Fibroblast of pulmonary artery (primary cell): ENCODE data around the gene MUC15.
A peak's percentile ranks its signal among the peaks of the same experiment; 100 is the strongest.

Experiments
- DNase-seq: peaks from one replicate; pipeline ENCODE4 v3.0.0-alpha.2; 2010; ENCODE audit warnings: low read depth
- H3K4me3 ChIP-seq: replicated peaks from 2 replicates; pipeline ENCODE4 v1.5.1; 2011; ENCODE audit warnings: low read depth, mild to moderate bottlenecking, control low read depth, low read length, moderate library complexity
- CTCF ChIP-seq: IDR thresholded peaks from 2 replicates; pipeline ENCODE4 v1.5.1; 2011; ENCODE audit warnings: mild to moderate bottlenecking, control low read depth, low read length, inconsistent platforms; ENCODE audit errors: missing control alignments

Gene MUC15

DNA sequence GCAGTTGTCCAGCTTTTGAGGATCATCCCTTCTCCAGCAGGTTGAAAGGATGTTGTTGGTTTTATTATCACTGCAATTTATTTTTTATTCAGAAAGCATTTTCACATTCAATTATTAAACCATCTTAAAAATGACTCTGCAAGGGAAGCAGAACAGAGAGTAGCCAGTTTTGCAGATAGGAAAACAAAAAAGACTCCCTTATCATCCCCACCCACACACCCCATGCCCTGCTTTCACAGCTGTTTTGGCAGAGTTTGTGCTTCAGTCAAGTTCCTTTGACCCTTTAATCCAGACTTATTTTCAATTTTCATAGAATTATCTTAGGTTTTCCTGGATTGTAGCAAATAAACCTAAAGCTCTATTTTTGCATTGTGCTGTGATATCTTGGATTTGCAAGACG, 44.4 kb downstream of the MUC15 start:
- DNase-seq: no peak
- H3K4me3 ChIP-seq: no peak overlapping the region
- TF ChIP-seq CTCF: no peak

GRCh38 chr11:26522912-26523610, 49.0 kb downstream of the MUC15 start:
- no peak overlapping the region for H3K4me3 ChIP-seq
- peak; percentile 43 for DNase-seq
- peak; percentile 45 for TF ChIP-seq CTCF

- DNase-seq: no peak
- no peak overlapping the region for H3K4me3 ChIP-seq
- no peak for TF ChIP-seq CTCF
Measured at GRCh38 chr11:26519469-26519868, 52.6 kb downstream of the MUC15 start.

DNA sequence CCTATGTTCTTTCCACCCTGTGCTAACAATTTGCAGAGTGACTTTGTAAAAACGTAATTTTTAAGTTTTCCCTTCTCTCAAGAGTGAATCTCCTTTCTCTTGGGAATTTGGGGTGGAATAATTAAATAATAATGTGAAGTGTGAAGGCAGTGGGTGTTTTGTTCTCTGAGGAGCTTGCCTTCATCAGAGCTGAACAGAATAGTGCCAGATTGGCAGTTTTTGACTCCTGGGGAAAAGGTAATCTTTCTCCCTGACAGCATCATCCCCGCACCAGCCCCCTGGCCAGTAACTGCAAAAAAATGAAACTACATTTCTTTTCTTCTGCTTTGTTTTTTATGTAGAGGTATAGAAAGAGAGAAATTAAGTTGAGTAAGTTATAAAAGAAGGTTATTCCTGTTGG, 59.9 kb downstream of the MUC15 start:
- no peak for TF ChIP-seq CTCF
- H3K4me3 ChIP-seq: no peak overlapping the region
- DNase-seq: no peak

DNA sequence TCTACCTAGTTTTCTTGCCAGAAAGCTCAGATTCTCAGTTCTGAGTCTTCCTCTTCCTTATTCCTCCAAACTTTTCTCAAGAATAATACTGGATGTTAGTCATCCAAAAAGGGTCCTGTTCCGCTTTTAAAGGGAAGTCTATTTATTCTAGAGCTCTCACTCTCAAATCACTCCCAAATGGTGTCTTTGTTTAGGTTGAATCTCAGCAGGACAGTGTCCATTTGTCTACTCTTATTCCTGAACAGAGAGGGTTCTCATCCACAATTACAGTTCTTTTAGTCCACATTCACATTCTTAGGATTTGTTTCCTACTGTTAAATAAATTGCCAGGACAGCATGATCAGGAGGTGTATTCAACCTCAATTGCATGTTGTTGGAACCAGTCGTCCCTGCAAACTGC, 61.3 kb downstream of the MUC15 start:
- no peak overlapping the region for H3K4me3 ChIP-seq
- no peak for DNase-seq
- no peak for TF ChIP-seq CTCF

GRCh38 chr11:26510164-26510563, 61.9 kb downstream of the MUC15 start:
- no peak overlapping the region for H3K4me3 ChIP-seq
- DNase-seq: no peak
- TF ChIP-seq CTCF: no peak
